AG09309 (cell line): ENCODE data around the gene NPPB.

ENCODE experiments used
- DNase-seq: peaks from one replicate; pipeline ENCODE4 v3.0.0-alpha.2; 2010; ENCODE audit warnings: low read depth
- H3K4me3 ChIP-seq: 2 replicates; pipeline ENCODE4 v1.5.1; 2011; ENCODE audit warnings: mild to moderate bottlenecking, low read depth, low read length, moderate library complexity; ENCODE audit not compliant: control insufficient read depth
- CTCF ChIP-seq: IDR thresholded peaks from 2 replicates; pipeline ENCODE4 v1.5.1; 2011; ENCODE audit warnings: mild to moderate bottlenecking, low read depth, low read length, inconsistent platforms; ENCODE audit not compliant: insufficient read depth, control insufficient read depth; ENCODE audit errors: missing control alignments

The NPPB gene

GRCh38 chr1:11813021-11813420 lies 45.7 kb downstream of the NPPB start:
- no peak for DNase-seq
- H3K4me3 ChIP-seq = no peak overlapping the region
- TF ChIP-seq CTCF = no peak
